ENCODE results near the gene GLIS1.

- no peak for TF ChIP-seq CTCF (IDR thresholded peaks at IDR 0.05; ENCODE audit: poor library complexity)
- no peak for TF ChIP-seq EZH2 (IDR thresholded peaks at IDR 0.05; ENCODE audit: borderline replicate concordance)
Observed at GRCh38 chr1:53620061-53620855, 118.7 kb downstream of the GLIS1 start.
